HepG2 (cell line): ENCODE results near the gene SIK3. TPM values are rescaled to one million over a fixed set of nuclear protein-coding genes. Genes with fewer than 3 reads are reported as not detected.

ENCODE experiments used
- AKAP8 ChIP-seq: sonication (generic); formaldehyde crosslinking; IDR thresholded peaks from 2 replicates; pipeline ENCODE4 v1.5.1; 2020; ENCODE audit warnings: mild to moderate bottlenecking, missing genetic modification reagents
- ASH2L ChIP-seq: fragments of 300-600, 200-600 bp; sonication (generic); IDR thresholded peaks from 2 replicates; pipeline ENCODE4 v1.7.0; 2017; ENCODE audit warnings: low read depth, mild to moderate bottlenecking, moderate library complexity, mixed read lengths, low read length; ENCODE audit not compliant: insufficient read length
- ESRRA ChIP-seq: sonication (generic); formaldehyde crosslinking; IDR thresholded peaks from 2 replicates; pipeline ENCODE4 v1.5.1; 2020; ENCODE audit warnings: mild to moderate bottlenecking, low read depth, missing genetic modification reagents
- HDAC1 ChIP-seq: sonication (generic); formaldehyde crosslinking; IDR thresholded peaks from 2 replicates; pipeline ENCODE4 v1.5.1; 2020; ENCODE audit warnings: mild to moderate bottlenecking, missing genetic modification reagents
- KDM5A ChIP-seq: fragments of 200-600 bp; sonication (generic); IDR thresholded peaks from 2 replicates; pipeline ENCODE4 v1.7.0; 2018; ENCODE audit warnings: antibody characterized with exemption, mild to moderate bottlenecking, low read length, borderline replicate concordance
- KDM5B ChIP-seq: sonication (generic); formaldehyde crosslinking; IDR thresholded peaks from 2 replicates; pipeline ENCODE4 v1.4.0; 2020; ENCODE audit warnings: missing genetic modification reagents, mild to moderate bottlenecking, borderline replicate concordance
- KMT2B ChIP-seq: IDR thresholded peaks from 2 replicates; pipeline ENCODE4 v1.6.1; 2016; ENCODE audit warnings: missing genetic modification reagents, missing compliant biosample characterization
- LCORL ChIP-seq, 2 experiments: fragments of 450-650 bp in 1 of 2; sonication (generic) in 1 of 2; formaldehyde crosslinking in 1 of 2; IDR thresholded peaks; 2 replicates each; pipeline versions ENCODE4 v1.5.0 to v1.6.1; 2017 to 2020; ENCODE audit warnings: antibody characterized with exemption in 1 of 2, missing genetic modification reagents in 1 of 2
- MAFF ChIP-seq: IDR thresholded peaks from 2 replicates; pipeline ENCODE4 v1.6.1; 2011; ENCODE audit warnings: low read depth, low read length, improper control_type of control experiment
- NFE2 ChIP-seq: sonication (generic); formaldehyde crosslinking; IDR thresholded peaks from 2 replicates; pipeline ENCODE4 v1.4.0; 2020; ENCODE audit warnings: missing genetic modification reagents
- ONECUT2 ChIP-seq: sonication (generic); formaldehyde crosslinking; IDR thresholded peaks from 2 replicates; pipeline ENCODE4 v1.4.0; 2020; ENCODE audit warnings: missing genetic modification reagents
- PHF5A ChIP-seq: IDR thresholded peaks from one replicate; pipeline ENCODE4 v1.6.1; 2018; ENCODE audit warnings: low read depth, missing genetic modification reagents; ENCODE audit not compliant: unreplicated experiment
- RFXAP ChIP-seq: sonication (generic); formaldehyde crosslinking; IDR thresholded peaks from 2 replicates; pipeline ENCODE4 v1.4.0; 2020; ENCODE audit warnings: missing genetic modification reagents, borderline replicate concordance
- SP5 ChIP-seq: IDR thresholded peaks from 2 replicates; pipeline ENCODE4 v1.6.1; 2016; ENCODE audit warnings: low read depth, borderline replicate concordance
- SRSF1 ChIP-seq: fragments of 200-400 bp; formaldehyde crosslinking; optimal IDR thresholded peaks from 2 replicates; pipeline ENCODE3; 2017; ENCODE audit warnings: mild to moderate bottlenecking, low read depth, low read length, moderate library complexity
- TCF7 ChIP-seq: sonication (generic); IDR thresholded peaks from 2 replicates; pipeline ENCODE4 v1.6.1; 2016; ENCODE audit warnings: antibody characterized with exemption, low read depth
- TFE3 ChIP-seq: IDR thresholded peaks from 2 replicates; pipeline ENCODE4 v1.6.1; 2016
- TOPORS ChIP-seq: sonication (generic); formaldehyde crosslinking; IDR thresholded peaks from 2 replicates; pipeline ENCODE4 v1.8.0; 2023; ENCODE audit warnings: mild to moderate bottlenecking, missing genetic modification reagents
- YY1 ChIP-seq: IDR thresholded peaks from 2 replicates; pipeline ENCODE4 v1.6.1; 2011; ENCODE audit warnings: low read length, low read depth, moderate library complexity, mild to moderate bottlenecking; ENCODE audit not compliant: insufficient read depth, insufficient replicate concordance
- ZBTB42 ChIP-seq: sonication (generic); formaldehyde crosslinking; IDR thresholded peaks from 2 replicates; pipeline ENCODE4 v1.5.0; 2020; ENCODE audit warnings: mild to moderate bottlenecking, missing genetic modification reagents
- ZNF138 ChIP-seq: sonication (generic); formaldehyde crosslinking; IDR thresholded peaks from 2 replicates; pipeline ENCODE4 v1.5.0; 2020; ENCODE audit warnings: mild to moderate bottlenecking, low read depth, missing genetic modification reagents
- ZNF354B ChIP-seq: sonication (generic); formaldehyde crosslinking; IDR thresholded peaks from 2 replicates; pipeline ENCODE4 v1.8.0; 2022; ENCODE audit warnings: mild to moderate bottlenecking, missing genetic modification reagents
- ZNF44 ChIP-seq: sonication (generic); formaldehyde crosslinking; IDR thresholded peaks from 2 replicates; pipeline ENCODE4 v1.5.1; 2020; ENCODE audit warnings: mild to moderate bottlenecking, missing genetic modification reagents
- ZNF501 ChIP-seq: sonication (generic); formaldehyde crosslinking; IDR thresholded peaks from 2 replicates; pipeline ENCODE4 v1.5.1; 2020; ENCODE audit warnings: mild to moderate bottlenecking, moderate library complexity, missing genetic modification reagents
- ZNF605 ChIP-seq: sonication (generic); formaldehyde crosslinking; IDR thresholded peaks from 2 replicates; pipeline ENCODE4 v1.8.0; 2022; ENCODE audit warnings: mild to moderate bottlenecking, missing genetic modification reagents
- ZNF609 ChIP-seq: sonication (generic); formaldehyde crosslinking; IDR thresholded peaks from 2 replicates; pipeline ENCODE4 v1.4.0; 2020; ENCODE audit warnings: mild to moderate bottlenecking, missing genetic modification reagents, borderline replicate concordance
- polyA plus RNA-seq, 8 experiments: library from polyadenylated mRNA; depleted of rRNA in 3 of 8; stranded (reverse) in 7 of 8; unstranded in 1 of 8; fragments of >200 nt; fragmentation: Illumina TruSeq in 4 of 8; extraction: Trizol in 4 of 8; gene quantifications; 2 replicates each; pipeline versions ENCODE4 v1.2.1 to v1.2.3, GENCODE V29; 2011 to 2016; ENCODE audit warnings: low read depth in 4 of 8, missing spikeins in 1 of 8, mixed read lengths in 1 of 8; ENCODE audit not compliant: insufficient read depth in 1 of 8
- total RNA-seq, 5 experiments: library from RNA; depleted of rRNA; stranded (reverse); fragments of >200 nt; fragmentation: Illumina TruSeq; extraction: Trizol; gene quantifications; 2 replicates each; pipeline ENCODE4 v1.2.3, GENCODE V29; 2016; ENCODE audit warnings: low read depth in 1 of 5

The SIK3 gene
- total and polyA plus RNA-seq, 2 of the 13 experiments (the other 11 are each of a cell fraction or from before 2014, with no cell fraction given) = 5.7 to 9.8 TPM

GRCh38 chr11:116840746-116841296, 257.4 kb downstream of the SIK3 start (continued):
- TF ChIP-seq ESRRA (CRISPR knock-in tag) (no peak), PHF5A (CRISPR knock-in tag) (no peak), LCORL (IDR thresholded peaks at IDR 0.05) (no peak), LCORL (CRISPR knock-in tag; IDR thresholded peaks at IDR 0.05) (no peak), ZBTB42 (0 out of 2 replicates have a peak, but pooled peaks have one; percentile 33), KDM5A (no peak), ZNF138 (CRISPR knock-in tag) (no peak), HDAC1 (CRISPR knock-in tag) (peak; percentile 40; the same call in 1 of the 2 replicates), RFXAP (CRISPR knock-in tag) (0 out of 2 replicates have a peak, but pooled peaks have one; percentile 47), YY1 (no peak), ZNF605 (no peak), AKAP8 (CRISPR knock-in tag) (0 out of 2 replicates have a peak, but pooled peaks have one; percentile 62), ZNF501 (CRISPR knock-in tag) (peak; percentile 61; the same call in 1 of the 2 replicates), ZNF44 (CRISPR knock-in tag) (no peak), ZNF354B (CRISPR knock-in tag) (no peak), KDM5B (peak; percentile 49; the same call in 1 of the 2 replicates), ASH2L (peak; percentile 47), TFE3 (0 out of 2 replicates have a peak, but pooled peaks have one; percentile 17), SP5 (no peak), TCF7 (no peak), NFE2 (no peak), KMT2B (CRISPR knock-in tag) (0 out of 2 replicates have a peak, but pooled peaks have one; percentile 21), ZNF609 (CRISPR knock-in tag) (no peak; the same call in 1 of the 2 replicates), MAFF (no peak), ONECUT2 (CRISPR knock-in tag) (no peak), SRSF1 (peak; percentile 38), TOPORS (CRISPR knock-in tag) (peak; percentile 24; the same call in 1 of the 2 replicates)
